ENCODE measurements around the gene SPEN.
"Not testable (repeated sequence)": the region's sequence is repeated elsewhere in the genome, so short reads cannot be mapped to it uniquely, and the experiment has no call there.

GRCh38 chr1:15807549-15807948, 40.0 kb upstream of the SPEN start, which contains the start of gene UQCRHL:
- not testable (repeated sequence) for TF ChIP-seq EZH2 (IDR thresholded peaks at IDR 0.05; ENCODE audit: borderline replicate concordance, low read length); CTCF (conservative IDR thresholded peaks at IDR 0.05 in 1 of 2, IDR thresholded peaks at IDR 0.05 in 1 of 2; ENCODE audit: extremely low read depth in 1 of 2, insufficient read depth in 1 of 2, low read depth in 1 of 2, low read length in 2 of 2)
